Activated CD8-positive, alpha-beta memory T cell treated with anti-CD3 and anti-CD28 coated beads, Interleukin-2, amount 10 ng/mL, durations not matched to agents 7 days and 5 days (primary cell): ENCODE data around the gene IL22RA1. TPM values are rescaled to one million over a fixed set of nuclear protein-coding genes. Genes with fewer than 3 reads are reported as not detected.

ENCODE experiments used
- ATAC-seq: fragments of 150-1000 bp; cut with Tn5 transposase; one replicate; pipeline ENCODE4 v1.10.0; 2021; ENCODE audit warnings: moderate library complexity
- CTCF ChIA-PET: fragments of 350-600 bp; sonication (Branson Sonifier 250); formaldehyde crosslinking; loops from one replicate; lab custom pipeline; 2021; ENCODE audit warnings: antibody characterized with exemption; lab: Charles Lee
- DNase-seq: peaks from one replicate; pipeline ENCODE4 v3.0.0-alpha.2; 2020
- H3K27ac Mint-ChIP-seq: one replicate; pipeline ENCODE4 v1.8.0; 2021; ENCODE audit warnings: mild to moderate bottlenecking, mixed read lengths
- H3K27me3 Mint-ChIP-seq: one replicate; pipeline ENCODE4 v1.8.0; 2021; ENCODE audit warnings: mixed read lengths
- H3K36me3 Mint-ChIP-seq: one replicate; pipeline ENCODE4 v1.8.0; 2021; ENCODE audit warnings: mild to moderate bottlenecking, mixed read lengths
- H3K4me1 Mint-ChIP-seq: one replicate; pipeline ENCODE4 v1.8.0; 2021; ENCODE audit warnings: mixed read lengths
- H3K4me3 Mint-ChIP-seq: one replicate; pipeline ENCODE4 v1.8.0; 2021; ENCODE audit warnings: mild to moderate bottlenecking, moderate library complexity, mixed read lengths
- H3K9me3 Mint-ChIP-seq: one replicate; pipeline ENCODE4 v1.8.0; 2022; ENCODE audit warnings: low read depth, mixed read lengths
- total RNA-seq, 2 experiments: library from RNA; stranded (reverse); gene quantifications; one replicate each; pipeline ENCODE4 v1.2.3, GENCODE V29; 2021

Gene IL22RA1
- total RNA-seq, 2 experiments from 2014 or later = 0.15 TPM; not detected in 1

DNA sequence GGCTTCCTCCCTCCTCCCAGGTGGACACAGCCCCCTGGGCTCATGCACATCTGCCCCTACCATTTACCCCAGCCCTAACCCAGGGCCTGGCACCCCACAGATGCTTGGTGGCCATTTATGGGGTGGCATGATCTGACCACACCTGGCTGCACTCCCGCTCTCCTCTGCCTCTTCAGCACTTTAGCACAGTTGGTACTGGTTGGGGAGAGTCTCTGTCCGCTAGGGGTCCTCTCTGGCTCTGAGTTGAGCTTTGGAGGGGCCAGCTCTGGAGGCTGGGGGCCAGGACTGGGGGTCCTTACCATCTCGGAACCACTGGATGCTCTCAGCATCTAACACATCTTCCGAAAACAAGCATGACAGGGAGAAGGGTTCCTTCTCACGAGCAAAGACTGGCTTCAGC is 48.4 kb downstream of the IL22RA1 start:
- CTCF ChIA-PET = no interaction called here
- ATAC-seq (no peak), DNase-seq (no peak)
- Mint-ChIP-seq H3K27me3 (peaks cover 5% of the 10 kb centered on the region), H3K4me1 (no peaks in the 10 kb centered on the region), H3K27ac (no peak overlapping the region), H3K36me3 (no peaks in the 10 kb centered on the region), H3K4me3 (no peak overlapping the region), H3K9me3 (no peaks in the 10 kb centered on the region)

DNA sequence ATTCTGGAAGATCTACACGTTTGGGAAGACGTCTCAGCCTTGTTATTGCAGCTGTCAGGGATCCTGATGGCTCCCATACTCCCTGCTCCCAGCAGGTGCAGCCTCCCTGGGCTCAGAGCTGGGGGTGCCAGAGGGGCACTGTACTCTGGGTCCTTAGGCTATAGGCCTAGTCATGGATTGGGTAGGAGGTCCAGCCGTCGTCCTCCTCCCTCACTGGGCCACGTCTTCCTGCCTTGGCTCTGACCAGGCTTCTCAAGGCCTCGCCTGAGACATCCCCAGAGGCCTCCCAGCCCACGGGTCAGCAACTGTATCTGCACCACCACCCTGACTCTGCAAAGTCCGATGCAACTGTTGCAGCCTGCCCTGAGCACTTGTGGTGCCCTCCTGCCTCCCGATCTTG is 49.2 kb downstream of the IL22RA1 start:
- DNase-seq (no peak), ATAC-seq (no peak)
- H3K27me3 Mint-ChIP-seq = peaks cover 5% of the 10 kb centered on the region
- no peak overlapping the region for H3K27ac Mint-ChIP-seq
- H3K36me3 Mint-ChIP-seq = no peaks in the 10 kb centered on the region
- H3K4me3 Mint-ChIP-seq = no peak overlapping the region
- CTCF ChIA-PET = no interaction called here
- no peaks in the 10 kb centered on the region for H3K9me3 Mint-ChIP-seq
- H3K4me1 Mint-ChIP-seq = no peaks in the 10 kb centered on the region

DNA sequence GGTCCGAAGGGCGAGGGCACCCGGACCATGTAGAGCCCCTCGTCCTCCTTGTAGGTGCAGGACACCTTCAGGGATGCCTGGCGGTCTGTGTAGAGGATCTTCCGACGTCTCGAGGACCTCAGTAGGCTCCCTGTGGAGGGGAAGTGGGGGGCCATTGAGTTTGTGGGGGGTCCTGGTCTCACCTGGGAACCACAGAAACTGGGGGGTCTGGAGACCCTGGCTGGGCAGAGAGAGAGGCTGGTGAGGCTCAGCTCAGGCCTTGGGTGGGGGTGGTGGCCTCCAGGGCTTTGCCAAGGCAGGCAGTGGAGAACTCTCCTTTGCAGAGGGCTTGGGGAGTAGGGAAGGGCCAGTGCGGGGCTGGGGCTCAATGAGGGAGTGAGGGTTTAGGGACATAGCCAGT is 50.0 kb downstream of the IL22RA1 start:
- DNase-seq = no peak
- Mint-ChIP-seq H3K27ac (no peak overlapping the region), H3K27me3 (peaks cover 5% of the 10 kb centered on the region), H3K9me3 (no peaks in the 10 kb centered on the region), H3K36me3 (no peaks in the 10 kb centered on the region), H3K4me1 (no peaks in the 10 kb centered on the region), H3K4me3 (no peak overlapping the region)
- CTCF ChIA-PET = no interaction called here
- no peak for ATAC-seq

DNA sequence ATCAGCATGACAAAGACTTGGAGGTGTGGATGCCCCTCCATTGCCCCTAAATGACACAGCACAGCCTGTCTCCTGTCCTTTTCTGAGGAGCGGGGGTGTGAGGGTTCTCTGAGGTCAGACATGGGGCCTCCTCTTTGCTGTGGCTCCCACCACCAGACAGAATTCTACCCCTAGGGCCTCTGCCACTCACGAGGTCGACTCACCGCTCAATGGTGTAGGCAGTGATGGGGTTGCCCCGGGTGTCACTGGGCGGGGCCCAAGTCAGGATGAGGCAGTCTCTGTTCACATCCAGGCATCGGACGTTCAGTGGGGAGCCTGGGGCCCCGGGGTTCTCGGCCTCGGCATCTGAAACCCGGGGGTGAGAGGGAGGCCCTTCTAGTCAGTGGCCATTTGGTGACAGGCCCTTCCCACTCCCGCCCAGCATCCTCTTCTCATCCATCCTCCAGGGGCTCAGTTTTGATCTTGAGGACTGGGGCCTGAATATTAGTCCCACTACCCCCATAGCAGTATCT is 50.9 kb downstream of the IL22RA1 start:
- Mint-ChIP-seq H3K36me3 (no peaks in the 10 kb centered on the region), H3K9me3 (no peaks in the 10 kb centered on the region), H3K27ac (no peak overlapping the region), H3K4me3 (no peak overlapping the region), H3K4me1 (no peaks in the 10 kb centered on the region), H3K27me3 (peaks cover 5% of the 10 kb centered on the region)
- no peak for ATAC-seq
- CTCF ChIA-PET = no interaction called here
- DNase-seq = no peak

DNA sequence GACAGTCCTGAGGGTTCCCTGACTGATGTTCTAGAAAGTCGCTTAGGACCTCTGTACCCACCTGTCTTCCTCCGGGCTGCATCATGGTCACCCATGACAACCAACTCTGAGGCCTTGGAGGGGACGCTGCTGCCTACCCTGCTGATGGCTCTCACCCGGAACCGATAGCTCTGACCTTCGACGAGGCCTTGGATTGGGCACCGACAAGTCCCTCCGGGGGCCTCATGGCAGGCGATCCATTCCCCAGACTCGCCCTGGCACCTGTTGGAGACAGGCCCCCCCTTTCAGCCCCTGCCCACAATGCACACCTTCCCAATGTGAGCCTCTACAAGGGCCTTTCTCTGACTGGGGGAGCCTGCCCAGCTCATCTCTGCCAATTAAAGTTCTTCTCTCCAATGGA is 52.2 kb downstream of the IL22RA1 start:
- Mint-ChIP-seq H3K4me3 (no peak overlapping the region), H3K9me3 (no peaks in the 10 kb centered on the region), H3K36me3 (no peaks in the 10 kb centered on the region), H3K27me3 (peaks cover under 1% of the 10 kb centered on the region), H3K4me1 (no peaks in the 10 kb centered on the region), H3K27ac (no peak overlapping the region)
- CTCF ChIA-PET = no interaction called here
- no peak for DNase-seq
- ATAC-seq = no peak

DNA sequence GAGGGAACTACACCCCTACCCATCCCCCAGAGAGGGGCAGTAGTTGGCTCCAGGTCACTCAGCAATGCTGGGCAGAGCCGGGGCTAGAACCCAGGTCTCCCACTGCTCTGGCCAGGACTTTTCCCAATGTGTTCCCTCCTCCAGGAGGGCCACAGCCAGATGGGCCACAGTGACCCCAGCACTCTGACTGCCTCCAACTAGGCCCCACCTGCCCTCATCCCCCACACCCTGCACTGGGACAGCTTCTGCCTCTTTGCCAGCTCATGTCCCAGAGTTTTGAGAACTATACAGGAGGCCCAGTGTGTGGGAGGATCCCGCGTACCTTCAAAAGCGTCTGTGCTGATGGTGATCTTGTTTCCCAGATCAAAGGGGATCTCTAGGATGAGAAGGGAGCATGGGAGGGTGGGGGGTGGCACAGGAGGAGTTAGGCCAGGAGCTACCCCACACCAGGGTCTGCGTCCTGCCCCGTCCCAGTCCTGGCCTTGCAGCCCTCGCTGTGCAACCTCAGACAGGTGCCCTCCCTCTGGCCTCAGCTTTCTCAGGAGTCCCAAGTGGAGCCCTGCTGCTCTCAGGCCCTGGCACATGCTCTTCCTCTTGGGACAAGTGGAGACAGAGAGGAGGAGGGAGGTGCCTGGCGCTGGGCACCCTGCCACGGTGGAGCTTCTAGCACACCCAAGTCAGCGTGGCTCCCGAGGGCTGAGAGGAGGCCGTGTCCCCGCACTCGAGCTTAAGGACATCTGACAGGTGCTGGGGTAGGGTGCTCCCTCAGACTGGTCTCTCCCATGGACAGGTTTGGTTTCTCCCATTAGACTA is 53.0 kb downstream of the IL22RA1 start:
- no peaks in the 10 kb centered on the region for H3K9me3 Mint-ChIP-seq
- H3K27ac Mint-ChIP-seq = no peak overlapping the region
- H3K4me1 Mint-ChIP-seq = no peaks in the 10 kb centered on the region
- no peak for ATAC-seq
- DNase-seq = no peak
- H3K27me3 Mint-ChIP-seq = peaks cover 2% of the 10 kb centered on the region
- no peaks in the 10 kb centered on the region for H3K36me3 Mint-ChIP-seq
- CTCF ChIA-PET = no interaction called here
- no peak overlapping the region for H3K4me3 Mint-ChIP-seq

DNA sequence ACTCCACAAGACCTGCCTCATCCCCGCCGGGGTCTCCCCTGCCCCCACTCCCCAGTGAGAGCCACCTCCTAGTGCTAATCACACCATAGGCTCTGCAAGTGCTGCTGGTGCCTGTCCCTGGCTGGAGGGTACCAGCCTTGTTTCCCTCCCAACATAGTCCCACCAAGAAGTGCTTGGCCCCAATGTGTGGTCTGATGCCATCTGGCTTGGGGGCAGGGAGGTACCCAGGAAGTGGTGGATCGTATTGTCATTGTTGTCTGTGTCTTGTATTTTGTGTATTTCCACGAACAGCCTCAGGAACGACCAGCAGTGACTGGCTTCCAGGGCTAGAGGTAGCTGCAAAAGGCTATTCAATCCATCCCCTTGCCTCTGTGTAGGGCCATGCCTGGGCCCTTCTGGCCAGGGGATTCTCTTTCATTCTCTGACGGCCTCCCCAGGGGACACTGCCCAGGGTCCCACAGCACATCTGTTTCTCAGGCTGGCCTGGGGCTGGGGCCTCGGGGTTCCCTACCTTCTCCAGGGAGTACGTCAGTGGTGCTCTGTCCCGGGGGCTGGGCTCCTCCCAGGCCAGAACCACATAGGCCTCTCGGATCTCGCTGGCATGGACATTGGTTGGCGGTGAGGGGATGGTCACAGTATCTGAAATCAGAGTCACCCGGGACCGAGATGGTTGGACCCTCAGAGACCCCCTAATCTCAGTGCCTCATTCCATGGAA is 53.8 kb downstream of the IL22RA1 start:
- Mint-ChIP-seq H3K27ac (no peak overlapping the region), H3K4me3 (no peak overlapping the region), H3K36me3 (no peaks in the 10 kb centered on the region), H3K4me1 (no peaks in the 10 kb centered on the region), H3K27me3 (peaks cover 5% of the 10 kb centered on the region), H3K9me3 (no peaks in the 10 kb centered on the region)
- no peak for ATAC-seq
- CTCF ChIA-PET = no interaction called here
- no peak for DNase-seq

DNA sequence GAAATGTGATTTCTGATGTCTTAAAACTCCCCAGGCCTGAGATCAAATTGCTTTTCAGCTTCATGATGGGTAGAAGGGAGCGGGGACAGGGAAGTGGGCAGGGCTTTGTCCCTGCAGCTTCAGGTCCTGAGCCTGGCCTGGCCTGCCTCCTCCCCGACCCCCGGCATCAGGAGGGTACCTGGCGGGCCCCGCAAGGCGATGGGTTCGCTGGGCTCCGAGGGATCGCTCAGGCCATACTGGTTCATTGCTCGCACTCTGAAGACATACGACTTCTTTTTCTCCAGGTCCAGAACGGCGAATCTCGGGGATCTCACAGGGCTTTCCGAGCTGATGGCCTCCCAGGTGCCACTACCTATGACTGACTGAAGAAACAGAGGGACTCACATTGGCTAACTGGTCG is 56.5 kb downstream of the IL22RA1 start:
- DNase-seq = no peak
- H3K36me3 Mint-ChIP-seq = no peaks in the 10 kb centered on the region
- no peak overlapping the region for H3K4me3 Mint-ChIP-seq
- no peak overlapping the region for H3K27ac Mint-ChIP-seq
- ATAC-seq = no peak
- H3K9me3 Mint-ChIP-seq = no peaks in the 10 kb centered on the region
- peaks cover 7% of the 10 kb centered on the region for H3K27me3 Mint-ChIP-seq
- H3K4me1 Mint-ChIP-seq = no peaks in the 10 kb centered on the region
- CTCF ChIA-PET = no interaction called here

DNA sequence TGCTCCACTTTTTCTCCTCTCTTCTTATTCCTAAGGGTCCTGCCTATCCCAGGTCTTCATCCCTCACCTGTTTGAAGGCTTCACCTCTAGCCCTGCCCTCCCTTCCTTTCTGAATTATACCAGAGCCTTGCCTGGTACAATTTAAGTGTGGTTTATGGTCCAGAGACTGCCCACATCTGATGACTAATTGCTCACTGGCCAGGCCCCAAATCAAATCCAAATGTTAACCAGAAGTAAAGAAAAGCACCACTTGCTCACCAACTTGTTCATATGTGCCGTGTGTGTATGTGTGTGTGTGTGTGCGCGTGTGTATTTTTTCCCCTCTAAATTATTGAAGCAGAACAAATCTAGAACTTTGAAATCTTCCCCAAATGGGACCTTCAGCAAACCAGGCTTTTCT is 57.4 kb downstream of the IL22RA1 start:
- no peaks in the 10 kb centered on the region for H3K36me3 Mint-ChIP-seq
- ATAC-seq = no peak
- no peak overlapping the region for H3K4me3 Mint-ChIP-seq
- DNase-seq = no peak
- H3K27me3 Mint-ChIP-seq = peaks cover 7% of the 10 kb centered on the region
- CTCF ChIA-PET = no interaction called here
- no peaks in the 10 kb centered on the region for H3K4me1 Mint-ChIP-seq
- no peak overlapping the region for H3K27ac Mint-ChIP-seq
- H3K9me3 Mint-ChIP-seq = no peaks in the 10 kb centered on the region

DNA sequence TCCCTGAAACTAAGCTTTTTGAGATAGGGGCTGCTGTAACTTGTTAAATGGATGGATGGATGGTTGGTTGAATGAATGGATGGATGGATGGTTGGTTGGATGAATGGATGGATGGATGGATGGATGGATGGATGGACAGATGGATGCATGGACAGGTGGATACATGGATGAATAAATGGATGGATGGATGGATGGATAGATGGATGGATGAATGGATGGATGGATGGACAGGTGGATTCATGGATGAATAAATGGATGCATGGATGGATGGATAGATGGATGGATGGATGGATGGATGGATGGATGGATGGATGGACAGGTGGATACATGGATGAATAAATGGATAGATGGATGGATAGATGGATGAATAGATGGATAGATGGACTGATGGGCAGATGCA is 57.9 kb downstream of the IL22RA1 start:
- Mint-ChIP-seq H3K4me1 (no peaks in the 10 kb centered on the region), H3K9me3 (no peaks in the 10 kb centered on the region), H3K36me3 (no peaks in the 10 kb centered on the region), H3K4me3 (no peak overlapping the region), H3K27ac (no peak overlapping the region), H3K27me3 (peaks cover 7% of the 10 kb centered on the region)
- DNase-seq (no peak), ATAC-seq (no peak)
- CTCF ChIA-PET = no interaction called here

DNA sequence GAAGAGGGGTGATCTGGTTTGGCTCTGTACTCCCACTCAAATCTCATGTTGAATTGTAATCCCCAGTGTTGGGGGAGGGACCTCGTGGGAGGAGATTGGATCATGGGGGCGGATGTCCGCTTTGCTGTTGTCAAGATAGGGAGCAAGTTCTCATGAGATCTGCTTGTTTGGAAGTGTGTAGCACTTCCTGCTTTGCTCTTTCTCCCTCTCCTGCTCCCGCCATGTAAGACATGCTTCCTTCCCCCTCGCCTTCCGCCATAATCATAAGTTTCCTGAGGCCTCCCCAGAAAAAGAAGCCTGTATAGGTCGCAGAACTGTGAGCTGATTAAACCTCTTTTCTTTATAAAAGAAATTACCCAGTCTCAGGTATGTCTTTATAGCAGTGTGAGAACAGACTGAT is 58.9 kb downstream of the IL22RA1 start:
- Mint-ChIP-seq H3K4me3 (no peak overlapping the region), H3K27me3 (peaks cover 7% of the 10 kb centered on the region), H3K27ac (no peak overlapping the region), H3K4me1 (no peaks in the 10 kb centered on the region), H3K36me3 (no peaks in the 10 kb centered on the region), H3K9me3 (no peaks in the 10 kb centered on the region)
- CTCF ChIA-PET = interaction anchor here (0.6 kb wide), 1 partner anchor 1433 kb away, joined by 3 read pairs; no protein-coding TSS in a partner anchor
- no peak for DNase-seq
- ATAC-seq = no peak

DNA sequence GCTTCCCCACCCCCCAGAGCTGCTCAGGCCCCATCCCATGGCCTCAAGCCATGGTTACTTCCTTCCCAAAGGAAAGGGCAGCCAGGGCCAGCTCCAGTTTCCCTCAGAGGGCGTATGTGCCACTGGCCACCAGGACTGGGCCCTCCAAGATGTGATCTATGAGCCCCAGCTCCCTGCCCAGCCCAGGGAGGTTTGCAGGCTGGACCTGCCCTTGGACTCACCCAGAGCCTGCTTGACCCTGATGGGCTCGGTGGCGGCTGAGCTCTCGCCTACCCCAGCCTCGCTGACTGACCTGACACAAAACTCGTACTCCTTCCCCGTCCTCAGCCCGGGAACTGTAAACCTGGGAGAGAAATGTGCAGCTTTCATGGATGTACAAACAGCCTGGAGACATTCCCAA is 60.6 kb downstream of the IL22RA1 start:
- Mint-ChIP-seq H3K4me3 (no peak overlapping the region), H3K27me3 (peaks cover 7% of the 10 kb centered on the region), H3K27ac (no peak overlapping the region), H3K36me3 (no peaks in the 10 kb centered on the region), H3K4me1 (no peaks in the 10 kb centered on the region), H3K9me3 (no peaks in the 10 kb centered on the region)
- ATAC-seq = no peak
- CTCF ChIA-PET = interaction anchor here (2.1 kb wide), 1 partner anchor 69 kb away, joined by 4 read pairs; no protein-coding TSS in a partner anchor
- no peak for DNase-seq

DNA sequence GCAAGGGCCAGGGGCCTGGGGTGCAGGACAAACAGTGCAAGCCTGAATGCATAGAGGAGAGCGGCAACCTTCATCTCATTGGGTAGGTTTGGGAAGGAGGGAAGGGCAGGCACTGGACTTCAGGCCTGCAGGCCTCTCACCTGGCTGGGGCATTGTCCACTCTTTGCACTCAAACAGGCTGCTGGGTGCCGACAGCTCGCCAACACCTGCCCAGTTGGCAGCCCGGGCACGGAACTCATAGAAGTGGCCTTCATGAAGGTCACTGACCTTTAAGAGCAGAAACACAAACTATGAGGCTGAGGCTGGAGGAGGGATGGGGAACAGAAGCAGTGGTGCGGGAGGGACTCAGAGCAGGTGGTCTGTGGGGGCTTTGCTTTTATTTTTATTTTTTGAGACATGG is 61.8 kb downstream of the IL22RA1 start:
- Mint-ChIP-seq H3K4me1 (no peaks in the 10 kb centered on the region), H3K9me3 (no peaks in the 10 kb centered on the region), H3K4me3 (no peak overlapping the region), H3K36me3 (no peaks in the 10 kb centered on the region), H3K27me3 (peaks cover 7% of the 10 kb centered on the region), H3K27ac (no peak overlapping the region)
- CTCF ChIA-PET = interaction anchor here (2.1 kb wide), 1 partner anchor 70 kb away, joined by 4 read pairs; no protein-coding TSS in a partner anchor
- no peak for ATAC-seq
- DNase-seq = no peak

DNA sequence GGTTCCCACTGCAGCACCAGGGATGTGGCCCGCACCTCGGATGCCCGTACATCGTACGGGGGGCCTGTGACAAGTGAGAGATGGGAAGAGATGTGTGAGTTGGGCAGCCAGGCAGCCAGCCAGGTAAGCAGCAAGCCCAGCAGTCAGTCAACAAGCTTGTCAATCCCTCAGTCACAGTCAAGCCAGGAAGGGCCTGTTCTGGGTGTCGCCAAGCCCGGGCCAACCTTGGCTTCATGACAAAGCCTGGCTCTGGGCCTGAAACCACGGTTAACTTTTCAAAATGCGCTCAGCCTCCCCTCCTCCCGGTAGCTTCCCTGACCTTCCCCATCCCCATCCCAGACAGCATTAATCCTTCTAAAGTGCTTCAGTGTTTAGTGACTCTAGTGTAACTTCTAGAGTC is 62.8 kb downstream of the IL22RA1 start:
- Mint-ChIP-seq H3K4me3 (no peak overlapping the region), H3K36me3 (no peaks in the 10 kb centered on the region), H3K4me1 (no peaks in the 10 kb centered on the region), H3K27me3 (peaks cover 6% of the 10 kb centered on the region), H3K27ac (no peak overlapping the region), H3K9me3 (no peaks in the 10 kb centered on the region)
- CTCF ChIA-PET = no interaction called here
- no peak for DNase-seq
- ATAC-seq = no peak
